Stomach (tissue), 19 donors: ENCODE measurements around the gene SKP1. TPM values are rescaled to one million over a fixed set of nuclear protein-coding genes. Genes with fewer than 3 reads are reported as not detected.
A peak's percentile ranks its signal among the peaks of the same experiment; 100 is the strongest.

ENCODE experiments used
- DNase-seq, 2 donors: peaks; one replicate each; pipeline versions ENCODE4 v3.0.0 to v3.0.0-alpha.2; 2013 to 2019
- H3K27ac ChIP-seq, 5 donors: fragments of 200-600 bp in 4 of 5; sonication (generic) in 4 of 5; one replicate each; pipeline ENCODE4 v1.5.1; 2013 to 2019; ENCODE audit warnings: mild to moderate bottlenecking in 1 of 5, moderate library complexity in 1 of 5
- H3K27me3 ChIP-seq, 3 donors: fragments of 200-600 bp; sonication (generic); one replicate each; pipeline ENCODE4 v1.5.1; 2017 to 2019; ENCODE audit warnings: mixed run types in 1 of 3
- H3K36me3 ChIP-seq, 4 donors: fragments of 200-600 bp; sonication (generic); 1 replicate in 3 of 4; 2 replicates in 1 of 4; pipeline ENCODE4 v1.5.1; 2016 to 2019
- H3K4me1 ChIP-seq, 4 donors: fragments of 200-600 bp; sonication (generic); one replicate each; pipeline ENCODE4 v1.5.1; 2016 to 2019
- H3K4me3 ChIP-seq, 4 donors: fragments of 200-600 bp; sonication (generic) in 3 of 4; one replicate each; pipeline ENCODE4 v1.5.1; 2016 to 2019; ENCODE audit warnings: mild to moderate bottlenecking in 1 of 4
- H3K9me3 ChIP-seq, 4 donors: fragments of 200-600 bp; sonication (generic); one replicate each; pipeline ENCODE4 v1.5.1; 2016 to 2019
- CTCF ChIP-seq, 7 experiments: fragments of 450-650 bp in 4 of 7; fragments of 200-600 bp in 3 of 7; sonication (generic) in 3 of 7; IDR thresholded peaks; one replicate each; pipeline ENCODE4 v1.5.1; 2016 to 2019; ENCODE audit warnings: antibody characterized with exemption in 7 of 7, control low read depth in 2 of 7, mild to moderate bottlenecking in 1 of 7
- EP300 ChIP-seq: sonication (generic); formaldehyde crosslinking; IDR thresholded peaks from one replicate; pipeline ENCODE4 v1.6.1; 2017; ENCODE audit warnings: antibody characterized with exemption
- POLR2A ChIP-seq, 4 donors: fragments of 450-650 bp; IDR thresholded peaks; one replicate each; pipeline ENCODE4 v1.6.1; 2016; ENCODE audit warnings: antibody characterized with exemption in 4 of 4, control low read depth in 2 of 4, mild to moderate bottlenecking in 1 of 4, moderate library complexity in 1 of 4
- POLR2AphosphoS5 ChIP-seq, 3 donors: sonication (generic); formaldehyde crosslinking; IDR thresholded peaks; one replicate each; pipeline ENCODE4 v1.6.1; 2016; ENCODE audit warnings: antibody characterized with exemption in 3 of 3
- WGBS, 5 donors: extraction: QIAGEN DNeasy Blood & Tissue Kit in 3 of 5; methylation state at CpG; one replicate each; pipeline versions ENCODE4 v1.1.5 to v1.1.7; 2013 to 2018; 5-methylcytosine and 5-hydroxymethylcytosine counted together
- intact Hi-C: fragments of 100-400 bp; cut with DNase I; formaldehyde crosslinking; loops from one replicate; pipeline ENCODE4 v1.15.1; 2023; ENCODE audit warnings: low total_unique reads
- long read RNA-seq, 10 donors: transcript quantifications; one replicate each; lab custom pipeline, GENCODE V29; 2026
- polyA plus RNA-seq, 3 donors: library from polyadenylated mRNA; stranded (reverse); fragments of 200-250 nt; gene quantifications; one replicate each; pipeline ENCODE4 v1.2.3, GENCODE V29; 2013
- total RNA-seq, 5 donors: library from RNA; depleted of rRNA; stranded (reverse); fragments of >200 nt; gene quantifications; one replicate each; pipeline versions ENCODE4 v1.1.0 to v1.2.3, GENCODE V29; 2014 to 2016
- donor health status: healthy with polysubstance abuse.
- donor health status: Bipolar disorder and iron deficiency.
- donor health status: healthy.

Gene SKP1
- total RNA-seq (100 to 1,000 TPM in 3 of 5 donors, 10 to 100 TPM in 2; 18.1 to 163 (median 126) TPM), polyA plus RNA-seq (100 to 1,000 TPM; 233 to 590 (median 480) TPM)
- long read RNA-seq, donor 1, full-length matches to known transcripts = 83 of 89 reads
- long read RNA-seq, donor 1, partial matches to known transcripts = 6 of 89 reads
- long read RNA-seq, donor 1, other reads (novel, unspliced or antisense) = 0 of 89 reads
- long read RNA-seq, donor 2, full-length matches to known transcripts = 135 of 135 reads
- long read RNA-seq, donor 2, partial matches to known transcripts = 0 of 135 reads
- long read RNA-seq, donor 2, other reads (novel, unspliced or antisense) = 0 of 135 reads
- long read RNA-seq, donor 3, full-length matches to known transcripts = 125 of 130 reads
- long read RNA-seq, donor 3, partial matches to known transcripts = 5 of 130 reads
- long read RNA-seq, donor 3, other reads (novel, unspliced or antisense) = 0 of 130 reads
- long read RNA-seq, donor 4, full-length matches to known transcripts = 21 of 21 reads
- long read RNA-seq, donor 4, partial matches to known transcripts = 0 of 21 reads
- long read RNA-seq, donor 4, other reads (novel, unspliced or antisense) = 0 of 21 reads
- long read RNA-seq, donor 5, full-length matches to known transcripts = 193 of 218 reads
- long read RNA-seq, donor 5, partial matches to known transcripts = 14 of 218 reads
- long read RNA-seq, donor 5, other reads (novel, unspliced or antisense) = 11 of 218 reads
- long read RNA-seq, donor 6, full-length matches to known transcripts = 326 of 359 reads
- long read RNA-seq, donor 6, partial matches to known transcripts = 25 of 359 reads
- long read RNA-seq, donor 6, other reads (novel, unspliced or antisense) = 8 of 359 reads
- long read RNA-seq, donor 7, full-length matches to known transcripts = 251 of 289 reads
- long read RNA-seq, donor 7, partial matches to known transcripts = 30 of 289 reads
- long read RNA-seq, donor 7, other reads (novel, unspliced or antisense) = 8 of 289 reads
- long read RNA-seq, donor 8, full-length matches to known transcripts = 171 of 183 reads
- long read RNA-seq, donor 8, partial matches to known transcripts = 12 of 183 reads
- long read RNA-seq, donor 8, other reads (novel, unspliced or antisense) = 0 of 183 reads
- long read RNA-seq, donor 9, full-length matches to known transcripts = 234 of 278 reads
- long read RNA-seq, donor 9, partial matches to known transcripts = 36 of 278 reads
- long read RNA-seq, donor 9, other reads (novel, unspliced or antisense) = 8 of 278 reads
- long read RNA-seq, donor 10, full-length matches to known transcripts = 90 of 90 reads
- long read RNA-seq, donor 10, partial matches to known transcripts = 0 of 90 reads
- long read RNA-seq, donor 10, other reads (novel, unspliced or antisense) = 0 of 90 reads

- H3K9me3 ChIP-seq = no peaks in the 10 kb centered on the region
- peak within 1 kb of the TSS; percentile 98 to 100 (median 99) for H3K27ac ChIP-seq
- peak in 2 of 4 donors; percentile 63 to 89 for TF ChIP-seq POLR2A (IDR thresholded peaks at IDR 0.05)
- TF ChIP-seq POLR2AphosphoS5 (IDR thresholded peaks at IDR 0.05) = peak; percentile 82 to 100 (median 100)
- no peak for TF ChIP-seq EP300
- WGBS, 5 donors = 0 to 2% (median 0%) methylated on average over 19 to 92 of the region's 92 CpGs
- DNase-seq = peak; percentile 87 to 96
- H3K4me3 ChIP-seq = peak within 1 kb of the TSS; percentile 74 to 96 (median 86)
- peaks cover 22 to 52% (median 38%) of the 10 kb centered on the region in 4 donors for H3K4me1 ChIP-seq
- peaks cover 15 to 20% (median 19%) of the 10 kb centered on the region in 4 donors for H3K36me3 ChIP-seq
- H3K27me3 ChIP-seq = no peaks in the 10 kb centered on the region
- intact Hi-C loops = no loop called here
Observed at GRCh38 chr5:134176511-134177368, at the start of gene SKP1. Gene SKP1 (minus strand): TSS chr5:134176950. CDS start chr5:134174022, 2,928 bp downstream.

- peak within 1 kb of the TSS; percentile 72 to 98 (median 82) for H3K4me3 ChIP-seq
- H3K27me3 ChIP-seq = no peaks in the 10 kb centered on the region
- WGBS, 5 donors = 0 to 1% (median 1%) methylated on average over 17 to 73 of the region's 73 CpGs
- no peaks in the 10 kb centered on the region for H3K9me3 ChIP-seq
- intact Hi-C loops = no loop called here
- DNase-seq = peak; percentile 99 to 100
- H3K4me1 ChIP-seq = peaks cover 39 to 49% (median 46%) of the 10 kb centered on the region in 4 donors
- H3K27ac ChIP-seq = peak within 1 kb of the TSS; percentile 99 to 100 (median 100)
- peaks cover 0 to 6% (median 3%) of the 10 kb centered on the region in 4 donors for H3K36me3 ChIP-seq
- no peak for TF ChIP-seq CTCF (IDR thresholded peaks at IDR 0.05)
- TF ChIP-seq POLR2AphosphoS5 (IDR thresholded peaks at IDR 0.05) = peak; percentile 61 to 86 (median 83)
- TF ChIP-seq EP300 = no peak
- peak in 2 of 4 donors; percentile 27 to 56 for TF ChIP-seq POLR2A (IDR thresholded peaks at IDR 0.05)
Observed at GRCh38 chr5:134225780-134226440, 49.2 kb upstream of the SKP1 start, which contains the start of gene PPP2CA. Gene PPP2CA (minus strand): TSS chr5:134226073. CDS start chr5:134225861, 212 bp downstream.

- no peak for TF ChIP-seq POLR2AphosphoS5 (IDR thresholded peaks at IDR 0.05)
- no peak for TF ChIP-seq EP300
- intact Hi-C loops = no loop called here
- H3K4me1 ChIP-seq = peaks cover 44 to 57% (median 52%) of the 10 kb centered on the region in 4 donors
Observed at GRCh38 chr5:134224888-134225779, 48.4 kb upstream of the SKP1 start.

More at GRCh38 chr5:134224888-134225779, 48.4 kb upstream of the SKP1 start:
- H3K4me3 ChIP-seq = peak overlapping the region; percentile 72 to 98 (median 82)
- H3K36me3 ChIP-seq = peaks cover 0 to 12% (median 6%) of the 10 kb centered on the region in 4 donors
- WGBS, 5 donors = 0 to 1% (median 1%) methylated on average over 10 to 49 of the region's 49 CpGs
- DNase-seq = peak; percentile 57 to 93
- no peaks in the 10 kb centered on the region for H3K27me3 ChIP-seq
- peak overlapping the region; percentile 99 to 100 (median 100) for H3K27ac ChIP-seq
- H3K9me3 ChIP-seq = no peaks in the 10 kb centered on the region
